HepG2 (cell line): ENCODE results near the gene MFSD12. TPM values are rescaled to one million over a fixed set of nuclear protein-coding genes. Genes with fewer than 3 reads are reported as not detected.

ENCODE experiments used
- CEBPG ChIP-seq: IDR thresholded peaks from 2 replicates; pipeline ENCODE4 v1.6.1; 2016
- DR1 ChIP-seq: sonication (generic); formaldehyde crosslinking; IDR thresholded peaks from 2 replicates; pipeline ENCODE4 v1.8.0; 2021; ENCODE audit warnings: mild to moderate bottlenecking, missing genetic modification reagents, inconsistent platforms
- KLF16 ChIP-seq, 2 experiments: sonication (generic) in 1 of 2; formaldehyde crosslinking in 1 of 2; IDR thresholded peaks; 2 replicates each; pipeline versions ENCODE4 v1.6.1 to v1.8.0; 2016 to 2023; ENCODE audit warnings: missing genetic modification reagents in 2 of 2, missing compliant biosample characterization in 1 of 2
- SP140L ChIP-seq: sonication (generic); formaldehyde crosslinking; IDR thresholded peaks from 2 replicates; pipeline ENCODE4 v1.4.0; 2020; ENCODE audit warnings: missing genetic modification reagents, borderline replicate concordance
- THYN1 ChIP-seq: sonication (generic); formaldehyde crosslinking; IDR thresholded peaks from 2 replicates; pipeline ENCODE4 v1.8.1; 2023; ENCODE audit warnings: low read depth, mild to moderate bottlenecking, moderate library complexity, missing genetic modification reagents, borderline replicate concordance
- ZFP1 ChIP-seq: IDR thresholded peaks from 2 replicates; pipeline ENCODE4 v1.6.1; 2016
- ZNF382 ChIP-seq: sonication (generic); formaldehyde crosslinking; IDR thresholded peaks from 2 replicates; pipeline ENCODE4 v1.5.0; 2020; ENCODE audit warnings: missing genetic modification reagents, mild to moderate bottlenecking, borderline replicate concordance
- ZNF564 ChIP-seq: sonication (generic); formaldehyde crosslinking; IDR thresholded peaks from 2 replicates; pipeline ENCODE4 v1.8.1; 2023; ENCODE audit warnings: mild to moderate bottlenecking, missing genetic modification reagents
- ZNF746 ChIP-seq: sonication (generic); formaldehyde crosslinking; IDR thresholded peaks from 2 replicates; pipeline ENCODE4 v1.8.0; 2022; ENCODE audit warnings: mild to moderate bottlenecking, missing genetic modification reagents
- polyA plus RNA-seq, 8 experiments: library from polyadenylated mRNA; depleted of rRNA in 3 of 8; stranded (reverse) in 7 of 8; unstranded in 1 of 8; fragments of >200 nt; fragmentation: Illumina TruSeq in 4 of 8; extraction: Trizol in 4 of 8; gene quantifications; 2 replicates each; pipeline versions ENCODE4 v1.2.1 to v1.2.3, GENCODE V29; 2011 to 2016; ENCODE audit warnings: low read depth in 4 of 8, missing spikeins in 1 of 8, mixed read lengths in 1 of 8; ENCODE audit not compliant: insufficient read depth in 1 of 8
- total RNA-seq, 5 experiments: library from RNA; depleted of rRNA; stranded (reverse); fragments of >200 nt; fragmentation: Illumina TruSeq; extraction: Trizol; gene quantifications; 2 replicates each; pipeline ENCODE4 v1.2.3, GENCODE V29; 2016; ENCODE audit warnings: low read depth in 1 of 5
- TF ChIP-seq, protein P1 (sequence below): sonication (generic); formaldehyde crosslinking; IDR thresholded peaks from 2 replicates; pipeline ENCODE4 v1.4.0; 2020; ENCODE audit warnings: missing genetic modification reagents
- TF ChIP-seq, protein P2 (sequence below): sonication (generic); formaldehyde crosslinking; IDR thresholded peaks from 2 replicates; pipeline ENCODE4 v1.8.0; 2022; ENCODE audit warnings: missing genetic modification reagents, mild to moderate bottlenecking, moderate library complexity, borderline replicate concordance
- TF ChIP-seq, protein P3 (sequence below): sonication (generic); formaldehyde crosslinking; IDR thresholded peaks from 2 replicates; pipeline ENCODE4 v1.4.0; 2020; ENCODE audit warnings: missing genetic modification reagents, borderline replicate concordance
- TF ChIP-seq, protein P4 (sequence below): sonication (generic); formaldehyde crosslinking; IDR thresholded peaks from 2 replicates; pipeline ENCODE4 v1.4.0; 2020; ENCODE audit warnings: missing genetic modification reagents

The MFSD12 gene
- total and polyA plus RNA-seq, 2 of the 13 experiments (the other 11 are each of a cell fraction or from before 2014, with no cell fraction given), result 27.2 to 29.1 TPM

DNA sequence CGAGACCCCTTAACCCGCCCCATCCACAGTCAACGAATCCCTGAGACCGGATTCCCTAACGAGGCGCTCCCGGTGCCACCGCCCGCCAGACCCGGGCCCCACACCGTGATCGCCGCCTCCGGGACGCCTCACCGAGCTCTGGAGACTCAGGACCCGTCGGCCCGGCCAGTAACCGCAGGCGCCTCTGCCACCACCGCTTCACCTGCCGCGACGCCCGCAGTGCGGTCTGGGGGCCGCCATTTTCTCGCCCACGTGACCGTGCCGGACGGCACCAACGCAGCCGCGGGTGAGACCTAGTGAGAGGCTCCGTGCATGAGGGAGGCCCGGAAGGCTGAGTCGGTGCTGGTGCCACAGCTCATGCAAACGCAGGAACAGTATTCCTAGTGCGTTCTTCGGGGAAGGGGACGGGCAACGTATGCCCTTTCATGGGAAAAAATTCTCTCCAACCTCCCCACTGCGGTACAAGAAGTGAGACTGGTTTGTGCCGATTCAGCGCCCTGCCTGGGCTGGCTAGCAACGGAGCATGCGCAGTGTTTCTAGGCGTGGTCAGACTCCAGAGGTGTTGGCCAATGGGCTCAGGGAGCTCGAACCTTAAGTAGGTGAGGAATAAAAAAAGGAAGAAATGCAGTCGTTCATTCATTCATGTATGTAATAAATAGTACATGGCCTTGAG lies 56.8 kb downstream of the MFSD12 start, which contains the start of gene DOHH (continued):
- TF ChIP-seq, protein P1, sequence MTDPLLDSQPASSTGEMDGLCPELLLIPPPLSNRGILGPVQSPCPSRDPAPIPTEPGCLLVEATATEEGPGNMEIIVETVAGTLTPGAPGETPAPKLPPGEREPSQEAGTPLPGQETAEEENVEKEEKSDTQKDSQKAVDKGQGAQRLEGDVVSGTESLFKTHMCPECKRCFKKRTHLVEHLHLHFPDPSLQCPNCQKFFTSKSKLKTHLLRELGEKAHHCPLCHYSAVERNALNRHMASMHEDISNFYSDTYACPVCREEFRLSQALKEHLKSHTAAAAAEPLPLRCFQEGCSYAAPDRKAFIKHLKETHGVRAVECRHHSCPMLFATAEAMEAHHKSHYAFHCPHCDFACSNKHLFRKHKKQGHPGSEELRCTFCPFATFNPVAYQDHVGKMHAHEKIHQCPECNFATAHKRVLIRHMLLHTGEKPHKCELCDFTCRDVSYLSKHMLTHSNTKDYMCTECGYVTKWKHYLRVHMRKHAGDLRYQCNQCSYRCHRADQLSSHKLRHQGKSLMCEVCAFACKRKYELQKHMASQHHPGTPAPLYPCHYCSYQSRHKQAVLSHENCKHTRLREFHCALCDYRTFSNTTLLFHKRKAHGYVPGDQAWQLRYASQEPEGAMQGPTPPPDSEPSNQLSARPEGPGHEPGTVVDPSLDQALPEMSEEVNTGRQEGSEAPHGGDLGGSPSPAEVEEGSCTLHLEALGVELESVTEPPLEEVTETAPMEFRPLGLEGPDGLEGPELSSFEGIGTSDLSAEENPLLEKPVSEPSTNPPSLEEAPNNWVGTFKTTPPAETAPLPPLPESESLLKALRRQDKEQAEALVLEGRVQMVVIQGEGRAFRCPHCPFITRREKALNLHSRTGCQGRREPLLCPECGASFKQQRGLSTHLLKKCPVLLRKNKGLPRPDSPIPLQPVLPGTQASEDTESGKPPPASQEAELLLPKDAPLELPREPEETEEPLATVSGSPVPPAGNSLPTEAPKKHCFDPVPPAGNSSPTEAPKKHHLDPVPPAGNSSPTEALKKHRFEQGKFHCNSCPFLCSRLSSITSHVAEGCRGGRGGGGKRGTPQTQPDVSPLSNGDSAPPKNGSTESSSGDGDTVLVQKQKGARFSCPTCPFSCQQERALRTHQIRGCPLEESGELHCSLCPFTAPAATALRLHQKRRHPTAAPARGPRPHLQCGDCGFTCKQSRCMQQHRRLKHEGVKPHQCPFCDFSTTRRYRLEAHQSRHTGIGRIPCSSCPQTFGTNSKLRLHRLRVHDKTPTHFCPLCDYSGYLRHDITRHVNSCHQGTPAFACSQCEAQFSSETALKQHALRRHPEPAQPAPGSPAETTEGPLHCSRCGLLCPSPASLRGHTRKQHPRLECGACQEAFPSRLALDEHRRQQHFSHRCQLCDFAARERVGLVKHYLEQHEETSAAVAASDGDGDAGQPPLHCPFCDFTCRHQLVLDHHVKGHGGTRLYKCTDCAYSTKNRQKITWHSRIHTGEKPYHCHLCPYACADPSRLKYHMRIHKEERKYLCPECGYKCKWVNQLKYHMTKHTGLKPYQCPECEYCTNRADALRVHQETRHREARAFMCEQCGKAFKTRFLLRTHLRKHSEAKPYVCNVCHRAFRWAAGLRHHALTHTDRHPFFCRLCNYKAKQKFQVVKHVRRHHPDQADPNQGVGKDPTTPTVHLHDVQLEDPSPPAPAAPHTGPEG (CRISPR knock-in tag), result no peak
- TF ChIP-seq SP140L (no peak), ZNF382 (CRISPR knock-in tag) (no peak), KLF16 (CRISPR knock-in tag; IDR thresholded peaks at IDR 0.05) (peak in 1 of 2 experiments; percentile 78; a peak in 2 of 4 replicates), ZFP1 (CRISPR knock-in tag) (peak; percentile 51; the same call in 1 of the 2 replicates), ZNF746 (no peak), DR1 (CRISPR knock-in tag) (peak; percentile 85), THYN1 (CRISPR knock-in tag) (no peak), CEBPG (CRISPR knock-in tag) (peak; percentile 60), ZNF564 (CRISPR knock-in tag) (peak; percentile 87)
- TF ChIP-seq, protein P2, sequence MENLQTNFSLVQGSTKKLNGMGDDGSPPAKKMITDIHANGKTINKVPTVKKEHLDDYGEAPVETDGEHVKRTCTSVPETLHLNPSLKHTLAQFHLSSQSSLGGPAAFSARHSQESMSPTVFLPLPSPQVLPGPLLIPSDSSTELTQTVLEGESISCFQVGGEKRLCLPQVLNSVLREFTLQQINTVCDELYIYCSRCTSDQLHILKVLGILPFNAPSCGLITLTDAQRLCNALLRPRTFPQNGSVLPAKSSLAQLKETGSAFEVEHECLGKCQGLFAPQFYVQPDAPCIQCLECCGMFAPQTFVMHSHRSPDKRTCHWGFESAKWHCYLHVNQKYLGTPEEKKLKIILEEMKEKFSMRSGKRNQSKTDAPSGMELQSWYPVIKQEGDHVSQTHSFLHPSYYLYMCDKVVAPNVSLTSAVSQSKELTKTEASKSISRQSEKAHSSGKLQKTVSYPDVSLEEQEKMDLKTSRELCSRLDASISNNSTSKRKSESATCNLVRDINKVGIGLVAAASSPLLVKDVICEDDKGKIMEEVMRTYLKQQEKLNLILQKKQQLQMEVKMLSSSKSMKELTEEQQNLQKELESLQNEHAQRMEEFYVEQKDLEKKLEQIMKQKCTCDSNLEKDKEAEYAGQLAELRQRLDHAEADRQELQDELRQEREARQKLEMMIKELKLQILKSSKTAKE (CRISPR knock-in tag), result peak; percentile 48; the same call in 1 of the 2 replicates
- TF ChIP-seq, protein P3, sequence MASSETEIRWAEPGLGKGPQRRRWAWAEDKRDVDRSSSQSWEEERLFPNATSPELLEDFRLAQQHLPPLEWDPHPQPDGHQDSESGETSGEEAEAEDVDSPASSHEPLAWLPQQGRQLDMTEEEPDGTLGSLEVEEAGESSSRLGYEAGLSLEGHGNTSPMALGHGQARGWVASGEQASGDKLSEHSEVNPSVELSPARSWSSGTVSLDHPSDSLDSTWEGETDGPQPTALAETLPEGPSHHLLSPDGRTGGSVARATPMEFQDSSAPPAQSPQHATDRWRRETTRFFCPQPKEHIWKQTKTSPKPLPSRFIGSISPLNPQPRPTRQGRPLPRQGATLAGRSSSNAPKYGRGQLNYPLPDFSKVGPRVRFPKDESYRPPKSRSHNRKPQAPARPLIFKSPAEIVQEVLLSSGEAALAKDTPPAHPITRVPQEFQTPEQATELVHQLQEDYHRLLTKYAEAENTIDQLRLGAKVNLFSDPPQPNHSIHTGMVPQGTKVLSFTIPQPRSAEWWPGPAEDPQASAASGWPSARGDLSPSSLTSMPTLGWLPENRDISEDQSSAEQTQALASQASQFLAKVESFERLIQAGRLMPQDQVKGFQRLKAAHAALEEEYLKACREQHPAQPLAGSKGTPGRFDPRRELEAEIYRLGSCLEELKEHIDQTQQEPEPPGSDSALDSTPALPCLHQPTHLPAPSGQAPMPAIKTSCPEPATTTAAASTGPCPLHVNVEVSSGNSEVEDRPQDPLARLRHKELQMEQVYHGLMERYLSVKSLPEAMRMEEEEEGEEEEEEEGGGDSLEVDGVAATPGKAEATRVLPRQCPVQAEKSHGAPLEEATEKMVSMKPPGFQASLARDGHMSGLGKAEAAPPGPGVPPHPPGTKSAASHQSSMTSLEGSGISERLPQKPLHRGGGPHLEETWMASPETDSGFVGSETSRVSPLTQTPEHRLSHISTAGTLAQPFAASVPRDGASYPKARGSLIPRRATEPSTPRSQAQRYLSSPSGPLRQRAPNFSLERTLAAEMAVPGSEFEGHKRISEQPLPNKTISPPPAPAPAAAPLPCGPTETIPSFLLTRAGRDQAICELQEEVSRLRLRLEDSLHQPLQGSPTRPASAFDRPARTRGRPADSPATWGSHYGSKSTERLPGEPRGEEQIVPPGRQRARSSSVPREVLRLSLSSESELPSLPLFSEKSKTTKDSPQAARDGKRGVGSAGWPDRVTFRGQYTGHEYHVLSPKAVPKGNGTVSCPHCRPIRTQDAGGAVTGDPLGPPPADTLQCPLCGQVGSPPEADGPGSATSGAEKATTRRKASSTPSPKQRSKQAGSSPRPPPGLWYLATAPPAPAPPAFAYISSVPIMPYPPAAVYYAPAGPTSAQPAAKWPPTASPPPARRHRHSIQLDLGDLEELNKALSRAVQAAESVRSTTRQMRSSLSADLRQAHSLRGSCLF (CRISPR knock-in tag), result no peak
- TF ChIP-seq, protein P4, sequence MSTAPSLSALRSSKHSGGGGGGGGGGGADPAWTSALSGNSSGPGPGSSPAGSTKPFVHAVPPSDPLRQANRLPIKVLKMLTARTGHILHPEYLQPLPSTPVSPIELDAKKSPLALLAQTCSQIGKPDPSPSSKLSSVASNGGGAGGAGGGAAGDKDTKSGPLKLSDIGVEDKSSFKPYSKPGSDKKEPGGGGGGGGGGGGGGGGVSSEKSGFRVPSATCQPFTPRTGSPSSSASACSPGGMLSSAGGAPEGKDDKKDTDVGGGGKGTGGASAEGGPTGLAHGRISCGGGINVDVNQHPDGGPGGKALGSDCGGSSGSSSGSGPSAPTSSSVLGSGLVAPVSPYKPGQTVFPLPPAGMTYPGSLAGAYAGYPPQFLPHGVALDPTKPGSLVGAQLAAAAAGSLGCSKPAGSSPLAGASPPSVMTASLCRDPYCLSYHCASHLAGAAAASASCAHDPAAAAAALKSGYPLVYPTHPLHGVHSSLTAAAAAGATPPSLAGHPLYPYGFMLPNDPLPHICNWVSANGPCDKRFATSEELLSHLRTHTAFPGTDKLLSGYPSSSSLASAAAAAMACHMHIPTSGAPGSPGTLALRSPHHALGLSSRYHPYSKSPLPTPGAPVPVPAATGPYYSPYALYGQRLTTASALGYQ (CRISPR knock-in tag), result no peak
